Astrocyte (in vitro differentiated cells and primary cell): Measurements from ENCODE around the gene FGD6.

Experiments
- CTCF ChIP-seq: IDR thresholded peaks from 2 replicates; pipeline ENCODE4 v1.5.1; 2011; ENCODE audit warnings: low read depth, mild to moderate bottlenecking, inconsistent platforms, low read length, moderate library complexity; ENCODE audit not compliant: insufficient read depth
- EZH2 ChIP-seq: IDR thresholded peaks from 2 replicates; pipeline ENCODE4 v1.6.1; 2012; ENCODE audit warnings: mild to moderate bottlenecking, low read length, inconsistent platforms; ENCODE audit not compliant: insufficient read depth

GRCh38 chr12:95213928-95214327, 3.3 kb downstream of the FGD6 start:
- TF ChIP-seq EZH2: no peak
- TF ChIP-seq CTCF: no peak
